ENCODE results near the gene GRAMD2A. TPM values are rescaled to one million over a fixed set of nuclear protein-coding genes. Genes with fewer than 3 reads are reported as not detected.

GRAMD2A gene
- total RNA-seq, 2 experiments from 2014 or later: 0.11 TPM; not detected in 1

GRCh38 chr15:72168131-72168807, 29.3 kb downstream of the GRAMD2A start:
- ATAC-seq (peak; percentile 30), DNase-seq (no peak)
- no peaks in the 10 kb centered on the region for H3K36me3 Mint-ChIP-seq (ENCODE audit: low read depth)
- POLR2A ChIA-PET: no interaction called here
- H3K4me3 Mint-ChIP-seq: no peak overlapping the region
- CTCF ChIA-PET: interaction anchor here (0.5 kb wide), 1 partner anchor 281 kb away, joined by 3 read pairs; no protein-coding TSS in a partner anchor
- no peak overlapping the region for H3K27ac Mint-ChIP-seq
- no peaks in the 10 kb centered on the region for H3K27me3 Mint-ChIP-seq
- intact Hi-C loops (cut with DNase I, micrococcal nuclease): no loop called here
- peaks cover 4% of the 10 kb centered on the region for H3K4me1 Mint-ChIP-seq
- no peaks in the 10 kb centered on the region for H3K9me3 Mint-ChIP-seq (ENCODE audit: low read depth)

- ChIA-PET CTCF (no interaction called here), POLR2A (no interaction called here)
- H3K9me3 Mint-ChIP-seq (ENCODE audit: low read depth): no peaks in the 10 kb centered on the region
- peaks cover 4% of the 10 kb centered on the region for H3K4me1 Mint-ChIP-seq
- H3K27me3 Mint-ChIP-seq: no peaks in the 10 kb centered on the region
- no peaks in the 10 kb centered on the region for H3K36me3 Mint-ChIP-seq (ENCODE audit: low read depth)
- no peak overlapping the region for H3K27ac Mint-ChIP-seq
- no peak overlapping the region for H3K4me3 Mint-ChIP-seq
- DNase-seq (no peak), ATAC-seq (no peak)
- intact Hi-C loops (cut with DNase I, micrococcal nuclease): no loop called here
Measured at GRCh38 chr15:72167445-72167844, 30.1 kb downstream of the GRAMD2A start.

- DNase-seq (no peak), ATAC-seq (no peak)
- Mint-ChIP-seq H3K4me3 (no peak overlapping the region), H3K4me1 (peaks cover 4% of the 10 kb centered on the region), H3K36me3 (ENCODE audit: low read depth) (no peaks in the 10 kb centered on the region), H3K9me3 (ENCODE audit: low read depth) (no peaks in the 10 kb centered on the region), H3K27me3 (no peaks in the 10 kb centered on the region), H3K27ac (no peak overlapping the region)
- ChIA-PET POLR2A (no interaction called here), CTCF (no interaction called here)
- intact Hi-C loops (cut with DNase I, micrococcal nuclease): no loop called here
Measured at GRCh38 chr15:72166716-72167417, 30.7 kb downstream of the GRAMD2A start.

GRCh38 chr15:72163719-72164118, 33.9 kb downstream of the GRAMD2A start:
- CTCF ChIA-PET: no interaction called here

GRCh38 chr15:72162569-72162968, 35.0 kb downstream of the GRAMD2A start:
- no peak overlapping the region for H3K4me3 Mint-ChIP-seq
- intact Hi-C loops (cut with DNase I, micrococcal nuclease): no loop called here
- no peaks in the 10 kb centered on the region for H3K36me3 Mint-ChIP-seq (ENCODE audit: low read depth)
- no peak for ATAC-seq
- H3K9me3 Mint-ChIP-seq (ENCODE audit: low read depth): no peaks in the 10 kb centered on the region
- ChIA-PET CTCF (interaction anchor here (2.3 kb wide), 1 partner anchor 9 kb away, joined by 9 read pairs; no protein-coding TSS in a partner anchor), POLR2A (no interaction called here)
- no peak for DNase-seq
- no peaks in the 10 kb centered on the region for H3K27me3 Mint-ChIP-seq
- H3K27ac Mint-ChIP-seq: no peak overlapping the region
- no peaks in the 10 kb centered on the region for H3K4me1 Mint-ChIP-seq

More at GRCh38 chr15:72163719-72164118, 33.9 kb downstream of the GRAMD2A start:
- Mint-ChIP-seq H3K4me3 (no peak overlapping the region), H3K4me1 (peaks cover 4% of the 10 kb centered on the region), H3K27me3 (no peaks in the 10 kb centered on the region), H3K27ac (no peak overlapping the region), H3K36me3 (ENCODE audit: low read depth) (no peaks in the 10 kb centered on the region), H3K9me3 (ENCODE audit: low read depth) (no peaks in the 10 kb centered on the region)
- ATAC-seq (no peak), DNase-seq (no peak)
- intact Hi-C loops (cut with DNase I, micrococcal nuclease): no loop called here
- POLR2A ChIA-PET: no interaction called here

- CTCF ChIA-PET: interaction anchor here (2.3 kb wide), 1 partner anchor 8 kb away, joined by 9 read pairs; no protein-coding TSS in a partner anchor
- Mint-ChIP-seq H3K4me3 (no peak overlapping the region), H3K4me1 (no peaks in the 10 kb centered on the region), H3K27ac (no peak overlapping the region), H3K27me3 (no peaks in the 10 kb centered on the region), H3K36me3 (ENCODE audit: low read depth) (no peaks in the 10 kb centered on the region), H3K9me3 (ENCODE audit: low read depth) (no peaks in the 10 kb centered on the region)
- POLR2A ChIA-PET: no interaction called here
- intact Hi-C loops (cut with DNase I, micrococcal nuclease): no loop called here
- DNase-seq: no peak
- no peak for ATAC-seq
Measured at GRCh38 chr15:72161361-72162132, 36.0 kb downstream of the GRAMD2A start.

DNA sequence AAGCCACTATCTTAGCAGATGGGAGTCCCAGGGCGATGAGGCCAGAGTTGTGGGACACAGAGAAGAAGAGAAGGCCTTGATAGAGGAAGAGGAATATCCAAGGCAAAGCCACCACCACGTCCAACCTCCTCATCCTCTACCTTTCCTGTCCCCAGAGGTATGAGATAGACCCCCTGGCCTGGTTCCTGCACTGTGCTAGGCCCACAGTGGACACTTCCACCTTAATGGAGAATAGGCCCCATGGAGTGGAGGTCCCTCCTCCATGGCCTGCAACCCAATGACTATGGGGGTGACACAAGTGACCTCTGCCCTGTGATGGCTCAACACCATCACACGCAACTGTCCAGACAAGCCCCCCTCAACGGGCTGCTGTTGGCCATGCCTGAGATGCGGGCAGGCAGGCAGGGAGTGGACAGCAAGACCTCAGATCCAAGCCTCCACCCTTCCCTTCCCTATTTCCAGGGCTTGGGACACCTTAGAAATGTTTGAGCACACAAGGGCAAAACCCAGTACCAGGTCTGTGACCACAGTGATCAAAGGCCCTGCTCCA, 36.8 kb downstream of the GRAMD2A start:
- H3K4me3 Mint-ChIP-seq: no peak overlapping the region

GRCh38 chr15:72156928-72157327, 40.7 kb downstream of the GRAMD2A start:
- POLR2A ChIA-PET: no interaction called here
- no peaks in the 10 kb centered on the region for H3K36me3 Mint-ChIP-seq (ENCODE audit: low read depth)
- intact Hi-C loops (cut with DNase I, micrococcal nuclease): loop anchor here (1.0 kb wide), 3 partner anchors 355 to 413 kb away; no protein-coding TSS in a partner anchor
- peaks cover 5% of the 10 kb centered on the region for H3K4me1 Mint-ChIP-seq
- H3K27ac Mint-ChIP-seq: no peak overlapping the region
- H3K4me3 Mint-ChIP-seq: no peak overlapping the region
- DNase-seq (no peak), ATAC-seq (no peak)
- CTCF ChIA-PET: interaction anchor here (0.5 to 3.1 kb wide), 22 partner anchors 11 to 1272 kb away, joined by 3 to 44 read pairs (median 4); no protein-coding TSS in a partner anchor
- no peaks in the 10 kb centered on the region for H3K9me3 Mint-ChIP-seq (ENCODE audit: low read depth)
- H3K27me3 Mint-ChIP-seq: peaks cover 2% of the 10 kb centered on the region

More for the DNA sequence above, 36.8 kb downstream of the GRAMD2A start:
- H3K27ac Mint-ChIP-seq: no peak overlapping the region
- no peak for ATAC-seq
- H3K36me3 Mint-ChIP-seq (ENCODE audit: low read depth): no peaks in the 10 kb centered on the region
- CTCF ChIA-PET: interaction anchor here (2.3 kb wide), 1 partner anchor 7 kb away, joined by 9 read pairs; no protein-coding TSS in a partner anchor
- no peaks in the 10 kb centered on the region for H3K9me3 Mint-ChIP-seq (ENCODE audit: low read depth)
- H3K27me3 Mint-ChIP-seq: peaks cover under 1% of the 10 kb centered on the region
- peaks cover 2% of the 10 kb centered on the region for H3K4me1 Mint-ChIP-seq
- intact Hi-C loops (cut with DNase I, micrococcal nuclease): no loop called here
- no peak for DNase-seq
- POLR2A ChIA-PET: no interaction called here

DNA sequence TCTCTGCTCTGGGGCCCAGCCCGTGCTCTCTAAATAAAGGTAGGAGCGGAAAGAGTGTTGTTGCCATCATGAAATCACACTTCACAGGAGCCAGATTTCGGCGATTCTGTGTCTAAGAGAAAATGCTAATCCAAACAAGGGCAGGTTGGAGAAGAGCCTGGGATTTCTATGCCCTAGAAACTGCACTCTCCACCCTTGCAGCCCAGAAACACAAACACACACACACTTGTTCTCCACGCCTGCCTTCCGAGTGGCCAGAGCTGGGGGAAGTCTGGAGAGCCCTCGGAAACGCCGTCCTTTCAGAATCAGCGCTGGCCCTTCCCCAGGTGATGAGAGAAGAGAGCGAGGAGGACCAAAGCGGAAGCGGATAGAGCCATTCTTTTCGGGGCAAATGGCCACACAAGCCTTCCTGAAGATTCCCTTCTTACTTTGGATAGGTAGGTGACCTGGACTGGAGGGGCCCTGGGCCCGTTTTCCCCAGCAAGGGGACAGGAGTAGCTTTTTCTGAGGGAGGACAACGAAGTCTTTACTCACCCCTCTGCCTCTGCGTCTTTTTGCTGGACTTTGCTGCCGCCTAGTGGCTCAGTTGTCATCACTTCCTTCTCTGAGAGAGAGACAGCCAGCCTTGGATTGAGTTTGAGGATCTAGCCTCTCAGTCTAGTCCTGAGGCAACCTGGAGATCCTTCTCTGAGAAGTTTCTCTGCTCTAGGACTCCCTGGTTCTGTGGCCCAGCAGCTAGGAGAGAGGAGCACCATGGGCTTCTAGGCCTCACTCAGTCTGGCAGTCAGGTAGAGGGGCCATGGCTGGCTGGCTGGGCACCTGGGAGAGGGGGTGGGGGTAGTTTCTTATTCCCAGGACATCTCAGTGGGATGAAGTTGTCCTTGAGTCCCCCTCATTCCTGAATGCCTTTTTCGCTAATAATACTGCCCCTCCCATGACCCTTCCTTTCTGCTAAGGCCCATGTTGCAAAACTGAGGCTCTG, 41.7 kb downstream of the GRAMD2A start:
- ATAC-seq: peak; percentile 95
- H3K4me1 Mint-ChIP-seq: peaks cover 5% of the 10 kb centered on the region

GRCh38 chr15:72155003-72155621, 42.5 kb downstream of the GRAMD2A start:
- no peak for ATAC-seq
- Mint-ChIP-seq H3K4me1 (peaks cover 5% of the 10 kb centered on the region), H3K9me3 (ENCODE audit: low read depth) (no peaks in the 10 kb centered on the region), H3K27me3 (peaks cover 2% of the 10 kb centered on the region), H3K27ac (no peak overlapping the region), H3K4me3 (no peak overlapping the region), H3K36me3 (ENCODE audit: low read depth) (no peaks in the 10 kb centered on the region)
- DNase-seq: no peak
- intact Hi-C loops (cut with DNase I, micrococcal nuclease): no loop called here
- ChIA-PET POLR2A (no interaction called here), CTCF (interaction anchor here (0.9 to 3.1 kb wide), 8 partner anchors 8 to 412 kb away, joined by 3 to 44 read pairs (median 4); no protein-coding TSS in a partner anchor)

More for the DNA sequence above, 41.7 kb downstream of the GRAMD2A start:
- H3K9me3 Mint-ChIP-seq (ENCODE audit: low read depth): no peaks in the 10 kb centered on the region
- DNase-seq: peak; percentile 90
- intact Hi-C loops (cut with DNase I, micrococcal nuclease): loop anchor here (1.0 kb wide), 3 partner anchors 354 to 412 kb away; no protein-coding TSS in a partner anchor
- no peaks in the 10 kb centered on the region for H3K36me3 Mint-ChIP-seq (ENCODE audit: low read depth)
- H3K4me3 Mint-ChIP-seq: peak overlapping the region; percentile 53
- CTCF ChIA-PET: interaction anchor here (0.5 to 3.1 kb wide), 31 partner anchors 9 to 417 kb away, joined by 3 to 44 read pairs (median 4); partner anchors contain the start of genes GRAMD2A, MYO9A and SENP8
- peaks cover 2% of the 10 kb centered on the region for H3K27me3 Mint-ChIP-seq
- POLR2A ChIA-PET: interaction anchor here (0.5 kb wide), 1 partner anchor 187 kb away, joined by 3 read pairs; no protein-coding TSS in a partner anchor
- H3K27ac Mint-ChIP-seq: peak overlapping the region; percentile 7
